ENCODE results near the gene LRRC3. TPM values are rescaled to one million over a fixed set of nuclear protein-coding genes. Genes with fewer than 3 reads are reported as not detected.

Gene LRRC3
- total RNA-seq, 4 donors from 2014 or later, result 0.78 to 0.92 (median 0.85) TPM

- Histone ChIP-seq H3K27ac (no peak overlapping the region), H3K9me3 (no peaks in the 10 kb centered on the region), H3K36me3 (no peaks in the 10 kb centered on the region), H3K4me1 (peaks cover 0 to 2% of the 10 kb centered on the region in 2 donors), H3K27me3 (no peaks in the 10 kb centered on the region), H3K4me3 (replicated peaks in 1 of 3) (no peak overlapping the region)
- no peak for TF ChIP-seq CTCF (IDR thresholded peaks at IDR 0.05)
- TF ChIP-seq POLR2A (IDR thresholded peaks at IDR 0.05), result no peak
- 75 to 81% methylated on average over 20 of the region's 20 CpGs for WGBS, 2 donors
- intact Hi-C loops (cut with DNase I), result no loop called here
- no peak for DNase-seq
Observed at GRCh38 chr21:44503901-44504399, 48.6 kb downstream of the LRRC3 start.

- TF ChIP-seq CTCF (IDR thresholded peaks at IDR 0.05) (no peak), POLR2A (IDR thresholded peaks at IDR 0.05) (no peak)
- intact Hi-C loops (cut with DNase I), result no loop called here
- peaks cover 11 to 12% of the 10 kb centered on the region in 2 donors for H3K4me1 ChIP-seq
- H3K27ac ChIP-seq, result no peak overlapping the region
- H3K9me3 ChIP-seq, result no peaks in the 10 kb centered on the region
- no peak for DNase-seq
- no peaks in the 10 kb centered on the region for H3K27me3 ChIP-seq
- H3K4me3 ChIP-seq (replicated peaks in 1 of 3), result no peak overlapping the region
- H3K36me3 ChIP-seq, result no peaks in the 10 kb centered on the region
- WGBS, 2 donors, result 85 to 87% methylated on average over 16 of the region's 16 CpGs
Observed at GRCh38 chr21:44505673-44506278, 50.5 kb downstream of the LRRC3 start.

- no peaks in the 10 kb centered on the region for H3K36me3 ChIP-seq
- no peak overlapping the region for H3K27ac ChIP-seq
- no peak for DNase-seq
- peaks cover 12 to 13% of the 10 kb centered on the region in 2 donors for H3K4me1 ChIP-seq
- no peak for TF ChIP-seq POLR2A (IDR thresholded peaks at IDR 0.05)
- TF ChIP-seq CTCF (IDR thresholded peaks at IDR 0.05), result no peak
- H3K9me3 ChIP-seq, result no peaks in the 10 kb centered on the region
- H3K27me3 ChIP-seq, result no peaks in the 10 kb centered on the region
- H3K4me3 ChIP-seq (replicated peaks in 1 of 3), result no peak overlapping the region
- intact Hi-C loops (cut with DNase I), result no loop called here
- 86 to 93% methylated on average over 22 to 42 of the region's 44 CpGs for WGBS, 2 donors
Observed at GRCh38 chr21:44506279-44507255, 51.3 kb downstream of the LRRC3 start.

GRCh38 chr21:44507673-44508425, 52.5 kb downstream of the LRRC3 start:
- intact Hi-C loops (cut with DNase I), result no loop called here
- no peak overlapping the region for H3K27ac ChIP-seq

More at GRCh38 chr21:44507673-44508425, 52.5 kb downstream of the LRRC3 start:
- H3K36me3 ChIP-seq, result no peaks in the 10 kb centered on the region
- WGBS, 2 donors, result 92% methylated on average over 26 of the region's 26 CpGs
- peaks cover 12 to 13% of the 10 kb centered on the region in 2 donors for H3K4me1 ChIP-seq
- no peak overlapping the region for H3K4me3 ChIP-seq (replicated peaks in 1 of 3)
- H3K27me3 ChIP-seq, result no peaks in the 10 kb centered on the region
- no peak for DNase-seq
- no peaks in the 10 kb centered on the region for H3K9me3 ChIP-seq
- TF ChIP-seq CTCF (IDR thresholded peaks at IDR 0.05) (no peak), POLR2A (IDR thresholded peaks at IDR 0.05) (no peak)
